Measurements from ENCODE around the gene MLLT3.

GRCh38 chr9:20557285-20557684, 65.0 kb downstream of the MLLT3 start:
- TF ChIP-seq EZH2 (IDR thresholded peaks at IDR 0.05; ENCODE audit: borderline replicate concordance, low read depth, low read length, severe bottlenecking), result no peak
- TF ChIP-seq, protein P1, sequence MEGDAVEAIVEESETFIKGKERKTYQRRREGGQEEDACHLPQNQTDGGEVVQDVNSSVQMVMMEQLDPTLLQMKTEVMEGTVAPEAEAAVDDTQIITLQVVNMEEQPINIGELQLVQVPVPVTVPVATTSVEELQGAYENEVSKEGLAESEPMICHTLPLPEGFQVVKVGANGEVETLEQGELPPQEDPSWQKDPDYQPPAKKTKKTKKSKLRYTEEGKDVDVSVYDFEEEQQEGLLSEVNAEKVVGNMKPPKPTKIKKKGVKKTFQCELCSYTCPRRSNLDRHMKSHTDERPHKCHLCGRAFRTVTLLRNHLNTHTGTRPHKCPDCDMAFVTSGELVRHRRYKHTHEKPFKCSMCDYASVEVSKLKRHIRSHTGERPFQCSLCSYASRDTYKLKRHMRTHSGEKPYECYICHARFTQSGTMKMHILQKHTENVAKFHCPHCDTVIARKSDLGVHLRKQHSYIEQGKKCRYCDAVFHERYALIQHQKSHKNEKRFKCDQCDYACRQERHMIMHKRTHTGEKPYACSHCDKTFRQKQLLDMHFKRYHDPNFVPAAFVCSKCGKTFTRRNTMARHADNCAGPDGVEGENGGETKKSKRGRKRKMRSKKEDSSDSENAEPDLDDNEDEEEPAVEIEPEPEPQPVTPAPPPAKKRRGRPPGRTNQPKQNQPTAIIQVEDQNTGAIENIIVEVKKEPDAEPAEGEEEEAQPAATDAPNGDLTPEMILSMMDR (IDR thresholded peaks at IDR 0.05; ENCODE audit: borderline replicate concordance, extremely low read depth, low read length, poor library complexity, severe bottlenecking), result no peak

All from DND-41 (cell line).